Common myeloid progenitor, CD34-positive (primary cell): ENCODE measurements around the gene ITGA5.

Source experiments
- CTCF ChIA-PET: fragments of 350-600 bp; sonication (Branson Sonifier 250); formaldehyde crosslinking; loops from one replicate; lab custom pipeline; 2021; ENCODE audit warnings: antibody characterized with exemption; lab: Charles Lee
- POLR2A ChIA-PET: fragments of 350-600 bp; sonication (Branson Sonifier 250); formaldehyde crosslinking; loops from one replicate; lab custom pipeline; 2021; ENCODE audit warnings: antibody characterized with exemption; lab: Charles Lee
- DNase-seq, 3 donors: peaks; one replicate each; pipeline versions ENCODE4 v3.0.0 to v3.0.0-alpha.2; 2013
- H3K27ac ChIP-seq, 2 experiments: 1 replicate in 1 of 2; 2 replicates in 1 of 2; pipeline ENCODE4 v1.7.0; 2013; ENCODE audit warnings: inconsistent platforms in 2 of 2, low read length in 2 of 2, mild to moderate bottlenecking in 2 of 2, low read depth in 1 of 2, moderate library complexity in 1 of 2; ENCODE audit not compliant: severe bottlenecking in 2 of 2, insufficient read depth in 1 of 2, poor library complexity in 1 of 2
- H3K27me3 ChIP-seq, 5 experiments: replicated peaks in 2 of 5; 1 replicate in 3 of 5; 2 replicates in 2 of 5; pipeline versions ENCODE4 v1.6.1 to v1.7.0; 2013; ENCODE audit warnings: low read length in 4 of 5, mild to moderate bottlenecking in 2 of 5, moderate library complexity in 2 of 5, inconsistent platforms in 1 of 5; ENCODE audit not compliant: insufficient read depth in 5 of 5, control insufficient read depth in 4 of 5
- H3K36me3 ChIP-seq, 4 experiments: 1 replicate in 2 of 4; 2 replicates in 2 of 4; pipeline versions ENCODE4 v1.6.1 to v1.7.0; 2013; ENCODE audit warnings: low read length in 3 of 4, control low read depth in 1 of 4, mild to moderate bottlenecking in 1 of 4; ENCODE audit not compliant: control insufficient read depth in 4 of 4, insufficient read depth in 4 of 4
- H3K4me1 ChIP-seq, 4 experiments: 1 replicate in 3 of 4; 2 replicates in 1 of 4; pipeline versions ENCODE4 v1.6.1 to v1.7.1; 2013; ENCODE audit warnings: low read length in 3 of 4, mild to moderate bottlenecking in 3 of 4, control low read depth in 1 of 4, inconsistent platforms in 1 of 4, moderate library complexity in 1 of 4; ENCODE audit not compliant: control insufficient read depth in 4 of 4, insufficient read depth in 4 of 4; ENCODE audit errors: control extremely low read depth in 1 of 4
- H3K4me3 ChIP-seq, 7 experiments: 1 replicate in 4 of 7; 2 replicates in 3 of 7; pipeline versions ENCODE4 v1.5.1 to v1.7.0; 2013; ENCODE audit warnings: mild to moderate bottlenecking in 7 of 7, low read length in 6 of 7, moderate library complexity in 6 of 7, inconsistent platforms in 2 of 7, low read depth in 2 of 7, control low read depth in 1 of 7; ENCODE audit not compliant: insufficient read depth in 4 of 7, control insufficient read depth in 1 of 7; ENCODE audit errors: extremely low read depth in 1 of 7
- H3K9me3 ChIP-seq, 5 experiments: 1 replicate in 4 of 5; 2 replicates in 1 of 5; pipeline versions ENCODE4 v1.6.1 to v1.7.1; 2013; ENCODE audit warnings: low read length in 4 of 5, mild to moderate bottlenecking in 2 of 5, inconsistent platforms in 1 of 5, low read depth in 1 of 5, moderate library complexity in 1 of 5; ENCODE audit not compliant: control insufficient read depth in 4 of 5, insufficient read depth in 2 of 5; ENCODE audit errors: control extremely low read depth in 1 of 5
- WGBS: methylation state at CpG from one replicate; pipeline ENCODE4 v1.1.5; 2013; ENCODE audit not compliant: insufficient coverage; 5-methylcytosine and 5-hydroxymethylcytosine counted together

The ITGA5 gene

DNA sequence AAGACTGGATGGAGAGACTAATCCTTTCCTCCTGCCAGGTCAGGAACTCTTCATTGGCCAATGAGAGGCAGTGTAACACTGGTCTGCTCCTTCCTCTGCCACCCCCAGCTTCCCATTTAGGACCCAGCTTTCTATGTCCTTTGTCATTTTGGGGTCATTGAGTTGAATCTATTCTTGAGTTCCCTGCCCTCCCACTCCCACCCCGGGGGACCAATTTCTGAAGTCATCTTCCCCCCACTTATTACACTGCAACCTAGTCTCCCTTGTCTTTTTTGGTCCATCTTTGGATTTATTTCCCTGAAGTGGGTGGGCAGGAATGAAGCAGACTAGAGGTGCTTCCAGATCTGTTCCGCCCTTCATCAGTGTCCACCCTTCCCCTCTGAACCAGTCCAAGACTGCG is 7.6 kb upstream of the ITGA5 start:
- Histone ChIP-seq H3K4me3 (no peak overlapping the region), H3K27me3 (no peaks in the 10 kb centered on the region), H3K36me3 (no peaks in the 10 kb centered on the region), H3K9me3 (no peaks in the 10 kb centered on the region), H3K27ac (no peak overlapping the region), H3K4me1 (peaks cover 4 to 73% (median 45%) of the 10 kb centered on the region in 4 experiments)
- ChIA-PET POLR2A (interaction anchor here (2.5 kb wide), 1 partner anchor 12 kb away, joined by 5 read pairs; no protein-coding TSS in a partner anchor), CTCF (interaction anchor here (4.2 to 19.5 kb wide), 4 partner anchors 11 to 46 kb away, joined by 16 to 630 read pairs (median 220); partner anchors contain the start of gene ITGA5)
- DNase-seq = no peak
- WGBS = no CpG with 5 or more reads among the region's 3 CpGs

DNA sequence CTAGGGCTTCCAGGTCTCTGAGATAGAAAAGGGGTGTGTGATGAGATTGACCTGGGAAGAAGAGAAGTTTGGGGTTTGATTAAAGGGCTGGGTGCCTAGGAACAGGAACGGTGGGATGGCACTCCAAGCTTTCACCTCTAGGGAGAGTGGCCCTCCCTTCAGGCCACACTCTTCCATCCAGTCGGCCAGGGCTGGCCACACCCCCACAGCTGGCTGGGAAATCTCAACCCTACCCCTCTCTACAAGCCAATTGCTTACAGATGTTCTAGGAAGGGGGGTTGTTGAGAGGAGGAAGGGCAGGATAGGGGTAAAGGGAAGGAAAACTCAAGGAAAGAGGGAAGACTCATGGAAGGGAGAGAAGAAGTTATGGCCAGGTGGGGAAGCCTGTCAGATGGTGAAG is 6.6 kb upstream of the ITGA5 start:
- no peaks in the 10 kb centered on the region for H3K36me3 ChIP-seq
- H3K27ac ChIP-seq = no peak overlapping the region
- no peak overlapping the region for H3K4me3 ChIP-seq
- CTCF ChIA-PET = interaction anchor here (0.7 to 19.5 kb wide), 5 partner anchors 11 to 46 kb away, joined by 3 to 630 read pairs (median 88); partner anchors contain the start of gene ITGA5
- WGBS = no CpG with 5 or more reads among the region's 2 CpGs
- peaks cover 0 to 74% (median 49%) of the 10 kb centered on the region in 4 experiments for H3K4me1 ChIP-seq
- DNase-seq = no peak
- no peaks in the 10 kb centered on the region for H3K9me3 ChIP-seq
- POLR2A ChIA-PET = no interaction called here
- no peaks in the 10 kb centered on the region for H3K27me3 ChIP-seq

DNA sequence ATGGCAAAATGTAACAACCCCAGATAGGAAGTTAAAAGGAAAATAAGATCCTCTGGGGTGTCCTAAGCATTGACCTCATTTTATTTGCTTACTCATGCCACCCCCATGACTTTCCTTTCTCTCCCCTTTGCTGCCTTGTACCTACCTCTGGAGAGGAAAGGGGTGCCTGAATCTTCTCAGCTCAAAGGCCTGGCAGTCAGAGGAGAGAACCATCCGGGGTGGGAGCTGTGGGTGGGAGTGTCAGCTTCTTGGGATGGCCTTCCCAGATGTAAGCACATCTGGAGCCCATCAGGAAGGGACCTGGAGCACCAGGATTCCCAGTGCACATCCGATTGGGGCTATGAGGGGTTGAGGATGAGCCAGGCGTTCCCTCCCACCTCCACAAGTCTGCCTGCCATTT is 5.2 kb upstream of the ITGA5 start:
- Histone ChIP-seq H3K4me1 (peaks cover 3 to 78% (median 57%) of the 10 kb centered on the region in 4 experiments), H3K4me3 (no peak overlapping the region), H3K36me3 (no peaks in the 10 kb centered on the region), H3K9me3 (no peaks in the 10 kb centered on the region), H3K27me3 (no peaks in the 10 kb centered on the region), H3K27ac (no peak overlapping the region)
- POLR2A ChIA-PET = no interaction called here
- peak in 1 of 3 donors; percentile 52 for DNase-seq
- CTCF ChIA-PET = interaction anchor here (0.8 to 19.5 kb wide), 5 partner anchors 10 to 24 kb away, joined by 3 to 630 read pairs (median 88); partner anchors contain the start of gene ITGA5
- no CpG with 5 or more reads among the region's 3 CpGs for WGBS

DNA sequence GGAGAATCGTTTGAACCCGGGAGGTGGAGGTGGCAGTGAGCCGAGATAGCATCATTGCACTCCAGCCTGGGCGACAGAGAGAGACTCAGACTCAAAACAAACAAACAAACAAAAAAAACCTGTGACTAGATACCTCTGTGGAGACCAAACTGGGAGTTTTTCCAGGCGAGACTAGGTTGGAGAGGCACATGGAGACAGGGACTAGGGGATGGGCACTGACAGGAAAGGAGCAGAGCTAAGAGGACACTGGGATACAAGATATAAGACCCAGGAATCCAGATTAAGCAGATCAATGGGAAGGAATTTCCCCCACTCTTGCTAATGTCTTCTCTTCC is 4.7 kb upstream of the ITGA5 start:
- 93% methylated on average over 3 of the region's 5 CpGs for WGBS
- H3K27ac ChIP-seq = no peak overlapping the region
- no peaks in the 10 kb centered on the region for H3K27me3 ChIP-seq
- POLR2A ChIA-PET = no interaction called here
- H3K4me1 ChIP-seq = peaks cover 3 to 74% (median 54%) of the 10 kb centered on the region in 4 experiments
- CTCF ChIA-PET = interaction anchor here (1.3 to 19.5 kb wide), 4 partner anchors 9 to 23 kb away, joined by 3 to 630 read pairs (median 220); partner anchors contain the start of gene ITGA5
- H3K9me3 ChIP-seq = no peaks in the 10 kb centered on the region
- no peak for DNase-seq
- H3K36me3 ChIP-seq = no peaks in the 10 kb centered on the region
- H3K4me3 ChIP-seq = no peak overlapping the region

DNA sequence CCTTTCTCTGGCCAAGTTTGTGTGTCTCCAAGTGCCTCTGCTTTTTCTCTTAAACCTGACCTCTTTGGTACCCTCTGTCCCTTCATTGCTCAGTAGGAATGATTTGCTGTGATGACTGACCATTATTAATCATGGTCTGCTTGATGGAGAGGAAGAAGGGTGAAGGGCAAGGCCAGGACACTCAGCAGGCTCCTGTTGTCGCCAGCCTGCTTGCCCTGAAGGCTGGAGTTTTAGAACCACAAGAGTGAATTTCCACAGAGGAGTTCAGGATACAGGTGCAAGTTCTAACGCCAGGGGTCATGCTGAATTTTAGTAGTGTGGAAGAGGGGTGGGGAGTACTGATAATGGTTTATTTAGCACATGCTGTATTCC is 2.8 kb upstream of the ITGA5 start:
- H3K36me3 ChIP-seq = no peaks in the 10 kb centered on the region
- ChIA-PET CTCF (interaction anchor here (0.6 to 14.7 kb wide), 4 partner anchors 10 to 125 kb away, joined by 4 to 351 read pairs (median 162); partner anchors contain the start of gene ZNF385A), POLR2A (no interaction called here)
- H3K4me1 ChIP-seq = peaks cover 6 to 64% (median 44%) of the 10 kb centered on the region in 4 experiments
- no peak overlapping the region for H3K27ac ChIP-seq
- no peaks in the 10 kb centered on the region for H3K9me3 ChIP-seq
- DNase-seq = no peak
- no peaks in the 10 kb centered on the region for H3K27me3 ChIP-seq
- no peak overlapping the region for H3K4me3 ChIP-seq
- 67% methylated on average over 1 of the region's 2 CpGs for WGBS

DNA sequence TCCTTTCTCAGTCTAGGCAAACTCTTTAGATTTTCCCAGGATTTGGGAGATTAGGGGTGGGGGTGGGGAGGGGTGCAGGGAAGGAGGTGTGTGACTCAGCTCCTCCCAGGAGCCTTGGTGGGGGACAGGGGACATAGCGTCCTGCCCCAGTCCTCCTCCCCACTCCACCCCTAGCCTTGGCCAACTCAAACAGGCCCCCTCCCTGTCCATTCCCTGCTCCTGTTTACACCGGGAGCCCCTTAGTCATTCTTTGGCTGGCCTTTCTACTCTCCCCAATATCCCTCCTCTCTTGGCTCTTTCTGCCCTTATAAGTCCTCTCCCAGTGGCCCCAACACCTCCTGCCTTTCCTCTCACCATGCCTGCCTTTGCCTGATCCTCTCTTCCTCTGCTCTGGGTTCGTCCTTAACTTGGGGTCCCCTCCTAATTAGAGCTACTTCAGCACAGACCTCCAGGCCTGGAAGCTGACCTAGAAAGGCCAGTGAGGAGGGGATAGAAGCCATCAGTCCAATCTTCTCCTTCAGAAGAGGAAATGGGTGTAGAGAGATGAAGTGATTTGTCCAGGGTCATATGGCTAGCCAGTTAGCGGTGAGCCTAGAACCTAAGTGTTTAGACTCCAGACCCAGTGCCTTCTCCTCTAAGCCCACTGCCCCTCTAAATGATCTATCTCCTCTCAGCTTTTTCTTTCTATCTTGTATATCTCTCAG is 2.3 kb upstream of the ITGA5 start:
- ChIA-PET CTCF (interaction anchor here (0.6 to 14.7 kb wide), 4 partner anchors 11 to 124 kb away, joined by 4 to 351 read pairs (median 162); partner anchors contain the start of gene ZNF385A), POLR2A (no interaction called here)
- H3K9me3 ChIP-seq = no peaks in the 10 kb centered on the region
- no peak overlapping the region for H3K27ac ChIP-seq
- DNase-seq = no peak
- no peaks in the 10 kb centered on the region for H3K36me3 ChIP-seq
- peaks cover 10 to 64% (median 49%) of the 10 kb centered on the region in 4 experiments for H3K4me1 ChIP-seq
- H3K27me3 ChIP-seq = no peaks in the 10 kb centered on the region
- WGBS = 89% methylated on average over 2 of the region's 4 CpGs
- no peak overlapping the region for H3K4me3 ChIP-seq

DNA sequence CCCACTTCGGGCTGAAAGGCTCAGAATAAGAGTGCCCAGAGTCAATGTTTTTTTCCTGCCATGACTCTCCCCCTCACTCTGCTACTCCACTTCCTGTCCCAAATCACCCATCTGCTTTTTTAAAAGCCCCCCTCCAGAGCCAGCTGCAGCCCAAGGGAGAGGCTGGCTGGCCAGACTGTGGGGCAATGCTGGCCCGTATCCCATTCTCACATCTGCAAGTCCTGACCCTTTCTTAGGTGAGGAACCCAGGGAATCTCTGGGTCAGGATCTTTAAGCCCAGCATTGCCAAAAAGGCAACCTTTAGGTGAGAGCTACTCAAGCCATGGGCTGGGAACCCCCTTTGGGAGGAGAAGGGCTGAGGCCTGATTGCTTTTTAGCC is 1.7 kb upstream of the ITGA5 start:
- POLR2A ChIA-PET = interaction anchor here (1.0 kb wide), 1 partner anchor 9 kb away, joined by 3 read pairs; no protein-coding TSS in a partner anchor
- DNase-seq = peak in 1 of 3 donors; percentile 42
- Histone ChIP-seq H3K9me3 (no peaks in the 10 kb centered on the region), H3K36me3 (no peaks in the 10 kb centered on the region), H3K27ac (peak overlapping the region in 1 of 2 experiments; percentile 57), H3K4me3 (peak overlapping the region in 2 of 7 experiments; percentile 90 to 98), H3K4me1 (peaks cover 13 to 64% (median 52%) of the 10 kb centered on the region in 4 experiments), H3K27me3 (no peaks in the 10 kb centered on the region)
- WGBS = 25% methylated on average over 2 of the region's 2 CpGs
- CTCF ChIA-PET = interaction anchor here (0.8 to 14.7 kb wide), 4 partner anchors 11 to 64 kb away, joined by 3 to 351 read pairs (median 162); partner anchors contain the start of gene ZNF385A
